A673 (cell line): Measurements from ENCODE around the gene EZR. TPM values are rescaled to one million over a fixed set of nuclear protein-coding genes. Genes with fewer than 3 reads are reported as not detected.

Source experiments
- BruUV-seq: library from RNA; stranded (reverse); fragments of 400-500 nt; replicated peaks from 2 replicates; lab custom pipeline; 2021; lab: Mats Ljungman, UMichigan
- CTCF ChIA-PET: fragments of 300-600 bp; sonication (Branson Sonifier 250); formaldehyde crosslinking; loops from one replicate; lab custom pipeline; 2022; ENCODE audit warnings: antibody characterized with exemption; lab: Charles Lee
- POLR2A ChIA-PET: fragments of 300-600 bp; sonication (Branson Sonifier 250); formaldehyde crosslinking; loops from one replicate; lab custom pipeline; 2022; ENCODE audit warnings: antibody characterized with exemption; ENCODE audit not compliant: low non-redundant PET; lab: Charles Lee
- DNase-seq: peaks from one replicate; pipeline ENCODE4 v3.0.0-alpha.2; 2015; ENCODE audit warnings: low spot score
- H3K27ac ChIP-seq: fragments of 200-600 bp; sonication (generic); 2 replicates; pipeline ENCODE4 v1.5.1; 2016; ENCODE audit warnings: mixed run types, low read depth, mild to moderate bottlenecking, mixed read lengths, antibody characterized with exemption, low read length; ENCODE audit not compliant: poor library complexity, severe bottlenecking
- H3K27me3 ChIP-seq: fragments of 200-600 bp; sonication (generic); replicated peaks from 2 replicates; pipeline ENCODE4 v1.6.1; 2017; ENCODE audit warnings: mixed run types, low read depth, mild to moderate bottlenecking, mixed read lengths, antibody characterized with exemption, low read length; ENCODE audit not compliant: insufficient read depth, poor library complexity
- H3K36me3 ChIP-seq: fragments of 200-600 bp; sonication (generic); 2 replicates; pipeline ENCODE4 v1.6.1; 2016; ENCODE audit warnings: mixed run types, mild to moderate bottlenecking, mixed read lengths, antibody characterized with exemption, low read length; ENCODE audit not compliant: insufficient read depth, poor library complexity, severe bottlenecking
- H3K4me1 ChIP-seq: fragments of 200-600 bp; sonication (generic); 2 replicates; pipeline ENCODE4 v1.6.1; 2017; ENCODE audit warnings: mixed run types, mild to moderate bottlenecking, mixed read lengths, antibody characterized with exemption, low read length; ENCODE audit not compliant: insufficient read depth, poor library complexity, severe bottlenecking
- H3K4me3 ChIP-seq: fragments of 200-600 bp; sonication (generic); 2 replicates; pipeline ENCODE4 v1.5.1; 2016; ENCODE audit warnings: low read depth, mixed run types, mild to moderate bottlenecking, mixed read lengths, low read length; ENCODE audit not compliant: poor library complexity, severe bottlenecking
- H3K9me3 ChIP-seq: fragments of 200-600 bp; sonication (generic); 2 replicates; pipeline ENCODE4 v1.6.1; 2016; ENCODE audit warnings: mixed run types, low read depth, mild to moderate bottlenecking, mixed read lengths, antibody characterized with exemption, low read length; ENCODE audit not compliant: poor library complexity, severe bottlenecking
- EZH2 ChIP-seq: fragments of 200-600 bp; sonication (generic); IDR thresholded peaks from 2 replicates; pipeline ENCODE4 v1.6.1; 2017; ENCODE audit warnings: borderline replicate concordance, low read depth, mild to moderate bottlenecking, mixed read lengths, antibody characterized with exemption, low read length; ENCODE audit not compliant: poor library complexity, severe bottlenecking
- intact Hi-C: fragments of 100-400 bp; cut with micrococcal nuclease; formaldehyde crosslinking; loops from one replicate; pipeline ENCODE4 v1.10.0; 2022; ENCODE audit not compliant: unreplicated experiment
- total RNA-seq: library from RNA; stranded (reverse); gene quantifications from 2 replicates; pipeline ENCODE4 v1.2.3, GENCODE V29; 2021
- TF ChIP-seq, protein P1 (sequence below): fragments of 300-800, 200-600 bp; sonication (generic); conservative IDR thresholded peaks from 2 replicates; pipeline ENCODE4 v1.5.1; 2017; ENCODE audit warnings: low read depth, mild to moderate bottlenecking, antibody characterized with exemption, low read length, moderate library complexity, mixed read lengths

EZR gene
- total RNA-seq, 1 experiment from 2014 or later, result 144 TPM

DNA sequence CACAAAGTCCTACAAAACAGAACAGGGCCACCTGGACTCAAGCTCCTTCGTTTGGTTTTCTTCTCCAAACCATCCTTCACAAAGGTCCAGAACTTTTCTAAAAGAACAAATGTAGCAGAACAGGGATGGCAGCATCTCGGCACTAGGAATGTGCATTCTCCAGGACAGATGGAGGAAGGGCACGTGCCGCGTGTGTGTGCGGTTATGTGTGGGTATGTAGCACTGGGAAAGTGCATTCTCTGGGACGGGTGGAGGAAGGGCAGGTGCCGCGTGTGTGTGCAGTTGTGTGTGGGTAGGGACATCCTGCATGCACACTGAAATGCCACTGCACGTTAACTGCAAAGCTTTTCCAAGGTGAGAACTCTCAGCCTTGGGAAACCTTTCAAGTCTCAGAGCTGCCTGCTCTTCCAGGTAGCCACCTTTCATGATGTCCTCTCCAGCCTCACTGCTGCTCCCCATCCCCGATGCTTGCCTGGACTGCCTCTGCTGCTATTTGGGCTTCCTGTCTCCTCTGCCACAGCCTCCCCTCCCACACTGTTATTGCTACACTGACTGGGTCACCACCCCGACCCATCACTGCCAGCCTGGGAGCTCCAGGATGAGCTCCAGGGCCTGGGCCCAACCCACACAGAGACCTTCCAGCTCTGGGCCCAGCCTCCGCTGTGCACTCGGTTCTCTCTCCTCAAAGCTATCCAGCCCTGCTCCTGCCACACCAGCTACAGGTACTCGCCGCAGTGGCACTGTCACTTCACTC is 47.6 kb downstream of the EZR start:
- no TSS peak for BruUV-seq
- POLR2A ChIA-PET, result no interaction called here
- no peaks in the 10 kb centered on the region for H3K9me3 ChIP-seq
- H3K27ac ChIP-seq, result no peak overlapping the region
- no peak overlapping the region for H3K4me3 ChIP-seq
- CTCF ChIA-PET, result no interaction called here
- H3K27me3 ChIP-seq, result no peaks in the 10 kb centered on the region
- TF ChIP-seq, protein P1, sequence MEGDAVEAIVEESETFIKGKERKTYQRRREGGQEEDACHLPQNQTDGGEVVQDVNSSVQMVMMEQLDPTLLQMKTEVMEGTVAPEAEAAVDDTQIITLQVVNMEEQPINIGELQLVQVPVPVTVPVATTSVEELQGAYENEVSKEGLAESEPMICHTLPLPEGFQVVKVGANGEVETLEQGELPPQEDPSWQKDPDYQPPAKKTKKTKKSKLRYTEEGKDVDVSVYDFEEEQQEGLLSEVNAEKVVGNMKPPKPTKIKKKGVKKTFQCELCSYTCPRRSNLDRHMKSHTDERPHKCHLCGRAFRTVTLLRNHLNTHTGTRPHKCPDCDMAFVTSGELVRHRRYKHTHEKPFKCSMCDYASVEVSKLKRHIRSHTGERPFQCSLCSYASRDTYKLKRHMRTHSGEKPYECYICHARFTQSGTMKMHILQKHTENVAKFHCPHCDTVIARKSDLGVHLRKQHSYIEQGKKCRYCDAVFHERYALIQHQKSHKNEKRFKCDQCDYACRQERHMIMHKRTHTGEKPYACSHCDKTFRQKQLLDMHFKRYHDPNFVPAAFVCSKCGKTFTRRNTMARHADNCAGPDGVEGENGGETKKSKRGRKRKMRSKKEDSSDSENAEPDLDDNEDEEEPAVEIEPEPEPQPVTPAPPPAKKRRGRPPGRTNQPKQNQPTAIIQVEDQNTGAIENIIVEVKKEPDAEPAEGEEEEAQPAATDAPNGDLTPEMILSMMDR, result no peak
- no peak for TF ChIP-seq EZH2
- peaks cover 95% of the 10 kb centered on the region for H3K36me3 ChIP-seq
- no peak for DNase-seq
- intact Hi-C loops, result no loop called here
- H3K4me1 ChIP-seq, result peaks cover 22% of the 10 kb centered on the region

GRCh38 chr6:158770533-158771330 is 48.4 kb downstream of the EZR start:
- Histone ChIP-seq H3K36me3 (peaks cover 95% of the 10 kb centered on the region), H3K27me3 (no peaks in the 10 kb centered on the region), H3K4me1 (peaks cover 22% of the 10 kb centered on the region), H3K27ac (no peak overlapping the region), H3K9me3 (no peaks in the 10 kb centered on the region), H3K4me3 (no peak overlapping the region)
- no peak for TF ChIP-seq EZH2
- TF ChIP-seq, protein P1, result no peak
- ChIA-PET CTCF (no interaction called here), POLR2A (no interaction called here)
- DNase-seq, result no peak
- BruUV-seq, result no TSS peak
- intact Hi-C loops, result no loop called here

DNA sequence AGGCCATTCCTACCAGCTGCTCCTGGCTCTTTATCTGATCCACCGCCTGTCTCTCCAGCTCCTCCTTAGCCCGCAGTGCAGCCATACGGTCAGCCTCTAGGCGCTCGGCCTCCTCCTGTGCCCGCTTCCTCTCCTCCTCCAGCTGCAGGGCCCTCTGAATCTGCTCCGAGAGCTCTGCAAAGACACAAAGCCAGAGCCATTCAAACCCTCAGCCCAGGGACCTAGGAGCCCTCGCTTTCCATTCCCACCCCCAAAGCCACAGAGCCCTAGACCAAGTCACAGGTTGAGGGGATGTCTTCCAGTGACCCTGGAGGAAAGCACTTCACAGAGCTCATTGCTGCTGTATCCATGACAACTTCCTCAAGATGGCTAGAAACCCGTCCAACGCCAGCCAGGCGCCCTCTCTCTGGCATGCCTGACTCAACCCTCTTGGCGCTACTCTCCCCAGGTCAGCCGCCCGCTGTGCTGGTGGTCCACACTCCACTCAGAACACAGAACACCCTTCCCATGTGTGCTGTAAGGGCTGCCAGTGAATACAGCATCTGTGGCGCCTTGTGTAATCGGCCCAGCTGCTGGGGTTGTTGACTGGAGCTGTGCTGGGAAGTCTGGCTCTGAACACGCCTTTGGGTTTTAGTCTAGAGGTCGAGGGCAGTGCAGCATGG is 49.3 kb downstream of the EZR start:
- ChIA-PET POLR2A (interaction anchor here (0.5 kb wide), 1 partner anchor 17 kb away, joined by 7 read pairs; no protein-coding TSS in a partner anchor), CTCF (no interaction called here)
- H3K4me1 ChIP-seq, result peaks cover 22% of the 10 kb centered on the region
- no peaks in the 10 kb centered on the region for H3K27me3 ChIP-seq
- no peak for TF ChIP-seq EZH2
- TF ChIP-seq, protein P1, result no peak
- no peaks in the 10 kb centered on the region for H3K9me3 ChIP-seq
- intact Hi-C loops, result no loop called here
- BruUV-seq, result no TSS peak
- DNase-seq, result no peak
- peaks cover 93% of the 10 kb centered on the region for H3K36me3 ChIP-seq
- H3K27ac ChIP-seq, result no peak overlapping the region
- H3K4me3 ChIP-seq, result no peak overlapping the region
